Motor neuron (in vitro differentiated cells): ENCODE data around the gene TSPAN14. TPM values are rescaled to one million over a fixed set of nuclear protein-coding genes. Genes with fewer than 3 reads are reported as not detected.

Experiments used
- ATAC-seq, 8 experiments: fragments of 200-7000 bp; cut with Tn5 transposase; replicated peaks in 6 of 8; 2 replicates each; pipeline ENCODE4 v1.8.0; 2021; ENCODE audit warnings: mild to moderate bottlenecking in 8 of 8, moderate library complexity in 8 of 8
- H3K27ac ChIP-seq, 2 donors: fragments of 250-450 bp; sonication (Bioruptor Pico); 2 replicates each; pipeline ENCODE4 v1.9.0; 2021; ENCODE audit warnings: antibody characterized with exemption in 2 of 2, mild to moderate bottlenecking in 2 of 2, moderate library complexity in 1 of 2
- H3K4me1 ChIP-seq, 2 donors: fragments of 250-450 bp; sonication (Bioruptor Pico); replicated peaks in 1 of 2; 2 replicates each; pipeline ENCODE4 v1.6.1; 2021; ENCODE audit warnings: antibody characterized with exemption in 2 of 2, mild to moderate bottlenecking in 2 of 2, moderate library complexity in 1 of 2
- H3K4me3 ChIP-seq, 5 donors: fragments of 250-450 bp; sonication (Bioruptor Pico); 2 replicates each; pipeline ENCODE4 v1.9.0; 2021; ENCODE audit warnings: antibody characterized with exemption in 5 of 5, mild to moderate bottlenecking in 5 of 5, moderate library complexity in 4 of 5
- WGBS, 10 experiments: fragments of 450-650 bp; shearing (Covaris generic); methylation state at CpG; one replicate each; pipeline ENCODE4 v1.0.0; 2022; 5-methylcytosine and 5-hydroxymethylcytosine counted together
- in situ Hi-C, 9 experiments: fragments of 400-800 bp; cut with MboI; loops; one replicate each; pipeline ENCODE4 v1.15.0; 2021; ENCODE audit warnings: low sequenced_read_pairs in 9 of 9, low pct_unique_long_range_greater_than_20kb in 2 of 9; ENCODE audit not compliant: unreplicated experiment in 9 of 9
- total RNA-seq, 8 experiments: library from RNA; unstranded; fragments of 300-600 nt; gene quantifications; 2 replicates each; pipeline versions ENCODE4 v1.2.3 to v1.2.4, GENCODE V29; 2022

Gene TSPAN14
- total RNA-seq, 8 experiments from 2014 or later = 12.4 to 44.8 (median 16.1) TPM

DNA sequence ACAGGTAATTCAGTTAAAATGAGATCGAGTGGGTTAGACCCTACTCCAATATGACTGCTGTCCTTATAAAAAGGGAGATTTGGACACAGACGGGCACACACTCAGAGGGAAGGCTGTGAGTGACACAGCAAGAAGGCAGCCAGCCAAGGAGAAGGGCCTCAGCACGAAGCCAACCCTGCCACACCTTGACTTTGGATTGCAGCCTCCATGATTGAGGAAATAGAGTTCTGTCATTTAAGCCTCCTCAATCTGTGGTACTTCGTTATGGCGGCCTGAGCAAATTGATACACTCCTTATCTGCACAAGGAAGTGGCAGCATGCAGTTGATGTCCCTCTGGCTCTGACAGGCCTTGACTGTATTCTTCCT, 127.3 kb downstream of the TSPAN14 start:
- Histone ChIP-seq H3K4me1 (peaks cover 0 to 8% of the 10 kb centered on the region in 2 donors), H3K27ac (no peak overlapping the region), H3K4me3 (no peak overlapping the region)
- no peak for ATAC-seq
- in situ Hi-C loops = no loop called here
- WGBS, 10 experiments = 14 to 100% (median 80%) methylated on average over 1 to 3 of the region's 5 CpGs; no CpG with 5 or more reads in 2 of the 10 experiments

DNA sequence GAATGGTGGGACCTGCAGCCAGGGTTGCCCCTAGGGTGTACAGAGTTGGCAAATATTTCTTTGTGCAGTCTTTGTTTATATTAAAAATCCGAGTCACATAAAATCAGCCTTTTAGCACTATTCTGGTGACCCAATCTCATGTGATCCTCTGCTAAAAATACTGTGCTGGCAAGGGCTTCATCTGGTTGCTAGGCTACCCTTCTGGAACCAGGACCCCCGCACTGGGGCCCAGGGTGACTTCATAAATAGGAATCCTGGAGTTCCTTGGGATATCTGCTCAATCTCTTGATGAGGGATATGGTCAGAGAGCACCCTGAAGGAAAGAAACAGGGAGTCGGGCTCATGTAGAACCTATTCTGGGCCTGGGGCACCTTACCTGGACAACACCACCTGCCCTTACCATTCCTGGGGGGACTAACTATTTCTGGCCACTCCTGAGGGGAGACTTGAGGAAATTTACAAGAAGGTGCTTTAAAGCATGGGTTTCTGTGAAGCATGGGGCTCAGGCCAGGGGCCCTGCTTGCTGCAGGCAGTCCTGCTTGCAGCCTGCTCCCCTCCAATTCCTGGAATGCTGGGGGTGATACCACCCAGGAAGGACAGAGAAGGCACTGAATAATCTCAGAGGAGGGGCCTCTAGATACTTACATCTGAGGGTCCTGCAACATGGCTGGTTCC, 128.3 kb downstream of the TSPAN14 start:
- ATAC-seq = peak in 4 of 8 experiments; percentile 36 to 82 (median 70)
- no peak overlapping the region for H3K4me3 ChIP-seq
- no peak overlapping the region for H3K27ac ChIP-seq
- WGBS, 10 experiments = 0 to 100% (median 48%) methylated on average over 1 of the region's 3 CpGs; no CpG with 5 or more reads in 4 of the 10 experiments
- peaks cover 0 to 8% of the 10 kb centered on the region in 2 donors for H3K4me1 ChIP-seq
- in situ Hi-C loops = no loop called here

Other genes with a start within 250 kb of the TSPAN14 start
- 100 to 1,000 TPM in 3 of 8 experiments, 10 to 100 TPM in 1, 1 to 10 TPM in 4; 4.9 to 197 (median 37.4) TPM for gene ANXA11, start 248.8 kb upstream of the TSPAN14 start, total RNA-seq
- 1 to 10 TPM in 1 of 8 experiments, under 1 TPM in 5, not detected in 2; 0.04 to 3.2 (median 0.63) TPM for gene MAT1A, start 164.7 kb upstream of the TSPAN14 start, total RNA-seq
- under 1 TPM in 1 of 8 experiments, not detected in 7; 0.27 TPM for gene DYDC1, start 97.6 kb upstream of the TSPAN14 start, total RNA-seq
- 1 to 10 TPM in 4 of 8 experiments, under 1 TPM in 2, not detected in 2; 0.45 to 9.3 (median 1.7) TPM for gene DYDC2, start 97.5 kb upstream of the TSPAN14 start, total RNA-seq
- 100 to 1,000 TPM in 2 of 8 experiments, 10 to 100 TPM in 5, 1 to 10 TPM in 1; 4.8 to 166 (median 53.5) TPM for gene PRXL2A, start 45.8 kb upstream of the TSPAN14 start, total RNA-seq
- 1 to 10 TPM in 1 of 8 experiments, under 1 TPM in 7; 0.14 to 1.1 (median 0.29) TPM for gene SH2D4B, start 83.6 kb downstream of the TSPAN14 start, total RNA-seq